Muscle of arm (tissue), 12 donors: ENCODE data around the gene RAB3GAP2. TPM values are rescaled to one million over a fixed set of nuclear protein-coding genes. Genes with fewer than 3 reads are reported as not detected.
"Not testable (repeated sequence)": the region's sequence is repeated elsewhere in the genome, so short reads cannot be mapped to it uniquely, and the experiment has no call there.

Experiments used
- DNase-seq: peaks from one replicate; pipeline ENCODE4 v3.0.0-alpha.2; 2013
- polyA plus RNA-seq, 12 donors: library from polyadenylated mRNA; unstranded; fragments of 120-200 nt; gene quantifications; one replicate each; pipeline ENCODE4 v1.2.1, GENCODE V29; 2013; ENCODE audit not compliant: insufficient read length in 12 of 12

Gene RAB3GAP2
- polyA plus RNA-seq, 12 donors = 14.9 to 28.2 (median 25.1) TPM; not detected in 1

DNA sequence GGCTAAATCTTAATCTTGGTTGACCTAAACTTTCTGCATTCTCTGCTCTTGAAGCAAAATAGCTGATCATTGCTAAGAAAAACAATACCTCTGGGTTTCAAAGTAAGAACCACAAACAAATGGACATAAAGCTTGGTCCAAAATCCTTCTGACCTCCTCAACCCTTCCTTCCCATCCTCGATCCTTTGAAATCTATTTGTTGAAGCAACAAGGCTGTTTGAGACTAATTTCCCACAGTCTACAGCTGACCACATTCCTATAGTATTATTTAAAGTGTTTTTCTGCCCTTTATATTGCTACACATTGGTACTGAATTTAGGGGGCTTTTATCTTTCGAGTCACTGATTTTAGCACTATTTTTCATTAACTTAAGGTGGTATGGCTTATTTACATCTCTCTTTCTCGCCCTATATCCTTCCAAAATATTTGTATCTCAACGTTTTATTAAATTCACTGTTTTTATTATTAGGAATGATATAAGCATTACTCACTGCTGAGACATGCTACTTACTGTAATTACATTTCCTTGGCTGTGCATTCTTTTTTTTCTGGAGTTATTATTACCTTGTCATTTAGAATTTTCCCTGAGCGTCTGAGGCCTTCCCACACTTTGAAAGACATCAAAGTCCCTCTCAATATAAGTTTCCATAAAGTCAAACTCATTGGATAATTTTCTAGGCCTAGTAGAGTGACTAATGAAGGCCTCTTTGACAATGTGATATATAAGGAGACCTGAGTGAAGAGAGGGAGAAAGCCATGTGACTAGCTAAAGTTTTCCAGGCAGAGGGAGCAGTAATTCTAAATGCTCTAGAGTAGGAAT is 73.9 kb downstream of the RAB3GAP2 start:
- no peak for DNase-seq

DNA sequence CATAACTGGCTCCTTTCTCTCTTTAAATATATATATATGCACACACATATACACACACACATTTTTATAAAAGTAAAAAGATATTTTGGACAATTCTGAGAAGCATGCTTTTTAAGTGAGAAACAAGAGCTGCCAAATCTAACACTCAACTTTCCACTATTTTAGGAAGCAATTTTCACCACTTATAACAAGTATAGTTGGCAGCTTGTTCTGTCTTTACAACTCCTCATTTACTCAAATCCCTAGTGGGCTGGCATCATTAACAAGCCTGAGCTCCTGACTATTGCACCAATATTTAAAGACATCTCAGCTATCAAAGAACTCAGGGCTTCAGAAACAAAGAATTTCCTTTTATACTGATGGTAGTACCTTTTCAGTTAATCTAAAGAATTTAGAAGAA is 76.6 kb downstream of the RAB3GAP2 start:
- DNase-seq = no peak

DNA sequence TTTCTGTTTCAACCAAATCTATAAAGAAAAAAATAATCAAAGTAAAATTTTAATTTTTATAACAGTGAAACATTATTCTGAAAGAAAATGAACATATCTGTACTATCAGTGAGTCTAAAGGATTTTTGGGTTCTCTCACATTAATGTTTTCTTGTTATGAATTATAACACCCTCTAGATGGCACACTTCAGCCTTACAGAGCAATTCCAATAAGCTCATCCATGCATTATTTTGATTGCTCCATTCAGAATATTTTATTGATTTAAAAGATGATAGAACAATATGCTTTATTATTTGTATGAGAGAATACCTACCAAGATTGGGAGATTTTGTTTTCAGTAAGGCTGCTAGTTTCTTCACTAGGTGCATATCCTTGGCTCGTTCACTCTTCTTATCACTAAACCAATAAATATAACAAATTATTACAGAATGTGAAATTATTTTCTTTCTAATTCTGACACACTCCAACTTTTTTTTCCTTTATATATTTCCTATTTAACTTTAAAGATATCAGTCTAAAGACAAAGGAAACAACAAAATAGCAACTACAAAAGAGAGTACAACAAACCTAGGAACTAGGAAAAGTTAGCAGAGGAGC is 82.4 kb downstream of the RAB3GAP2 start:
- DNase-seq = peak; percentile 22

DNA sequence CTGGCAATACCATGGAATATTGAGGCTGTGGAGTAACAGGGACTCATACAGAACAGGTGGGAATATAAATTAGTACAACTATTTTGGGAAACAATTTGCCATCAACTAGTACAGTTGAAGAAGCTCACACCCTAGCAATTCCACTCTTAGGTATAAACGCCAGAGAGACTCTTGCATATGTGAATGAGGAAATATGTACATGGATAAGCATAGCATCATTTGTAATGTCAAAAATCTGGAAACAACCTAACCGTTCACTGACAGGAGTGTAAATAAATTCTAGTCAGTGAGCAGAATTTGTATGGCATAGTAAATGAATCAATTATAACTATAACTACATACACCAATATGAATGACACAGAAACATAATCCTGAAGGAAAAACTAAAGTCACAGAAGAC is 83.7 kb downstream of the RAB3GAP2 start:
- no peak for DNase-seq

DNA sequence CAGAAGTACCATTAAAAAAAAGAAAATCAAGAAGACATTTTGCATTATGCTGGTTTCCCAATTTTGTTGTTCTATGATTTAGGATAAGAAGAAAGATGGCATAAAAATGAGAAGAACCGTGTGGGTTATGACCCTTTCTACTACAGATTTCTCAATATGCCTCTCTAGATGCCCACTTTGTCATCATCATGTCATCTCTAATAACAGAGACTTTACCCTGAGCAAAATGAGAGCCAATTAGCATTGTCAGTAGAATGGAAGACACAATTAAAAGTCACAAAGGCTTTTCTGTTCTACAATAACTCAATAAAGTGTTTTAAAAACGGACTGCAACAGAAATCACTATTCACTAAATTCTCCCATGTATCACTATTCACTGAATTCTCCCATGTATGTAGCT is 85.5 kb downstream of the RAB3GAP2 start:
- DNase-seq = no peak

DNA sequence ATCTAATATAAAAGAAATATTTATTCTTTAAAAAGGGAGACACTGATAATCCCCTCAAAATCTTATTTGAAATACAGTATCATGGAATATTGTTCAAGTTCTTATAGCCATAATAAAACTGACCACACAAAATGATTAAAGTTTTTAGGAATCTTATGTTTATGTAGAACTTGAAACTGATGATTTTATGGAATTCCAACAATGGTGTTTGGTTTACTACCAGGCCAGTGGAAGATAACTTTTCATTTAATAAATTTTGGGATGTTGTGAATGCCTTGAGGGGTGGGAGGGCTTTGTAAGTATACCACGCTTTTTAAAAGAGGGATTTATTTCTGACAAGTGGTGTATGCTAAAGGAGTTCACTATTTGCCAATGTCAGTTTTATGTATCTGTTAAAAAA is 87.7 kb downstream of the RAB3GAP2 start:
- DNase-seq = no peak

DNA sequence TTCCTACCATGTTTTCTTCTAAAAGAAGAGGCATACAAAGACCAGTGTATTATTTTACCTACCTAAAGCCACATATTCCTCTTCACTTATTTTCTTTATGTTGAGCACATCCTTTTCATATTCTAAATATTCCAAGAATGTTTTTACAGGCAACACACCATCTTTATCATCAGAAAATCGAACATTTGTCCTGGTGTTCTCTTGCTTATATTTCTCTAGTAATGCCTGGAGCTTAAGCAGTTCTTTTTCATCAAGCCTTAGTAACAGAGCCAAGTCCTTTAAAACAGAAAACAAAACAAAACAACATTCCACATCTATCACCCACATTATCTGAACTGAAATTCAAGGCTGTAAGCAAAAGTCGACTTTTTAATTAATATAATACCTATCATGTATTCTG is 89.6 kb downstream of the RAB3GAP2 start:
- DNase-seq = no peak

DNA sequence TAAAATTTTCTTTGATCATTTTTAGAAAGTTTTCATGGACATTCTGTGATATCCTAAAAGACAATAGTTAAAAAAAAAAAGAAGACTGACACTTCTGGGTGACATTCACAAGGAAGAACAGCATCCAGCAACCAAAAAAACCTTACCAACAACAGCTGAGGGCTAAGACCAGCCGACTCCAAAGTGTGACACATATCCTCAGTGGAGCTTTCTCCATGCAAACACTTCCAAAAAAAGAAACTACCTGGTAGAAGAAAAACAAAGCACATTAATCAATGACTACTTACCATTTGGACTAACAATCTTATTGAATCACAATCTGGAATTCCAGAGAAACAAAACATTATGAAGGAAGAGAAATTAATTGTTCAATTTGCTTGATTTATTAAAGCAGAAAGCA is 90.1 kb downstream of the RAB3GAP2 start:
- DNase-seq = no peak

DNA sequence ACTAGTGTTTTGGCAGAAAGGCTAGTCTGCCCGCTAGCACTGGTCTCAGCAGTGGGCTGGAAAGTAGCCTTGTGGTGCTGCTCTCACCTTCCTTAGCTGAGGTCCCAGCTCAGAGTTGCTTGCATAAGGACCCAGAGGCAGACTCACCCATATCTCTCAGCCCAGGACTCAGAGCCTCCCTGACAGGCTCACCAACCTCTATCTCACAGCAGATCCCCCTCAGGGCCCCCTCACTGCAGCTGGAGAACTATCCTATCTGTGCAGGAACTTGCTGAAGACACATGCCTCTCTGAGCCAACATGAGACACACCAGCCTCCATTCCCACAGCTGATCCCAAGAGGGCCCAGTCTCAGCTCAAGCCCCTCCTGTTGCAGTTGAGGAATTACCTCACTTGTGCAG is 95.7 kb downstream of the RAB3GAP2 start:
- no peak for DNase-seq

DNA sequence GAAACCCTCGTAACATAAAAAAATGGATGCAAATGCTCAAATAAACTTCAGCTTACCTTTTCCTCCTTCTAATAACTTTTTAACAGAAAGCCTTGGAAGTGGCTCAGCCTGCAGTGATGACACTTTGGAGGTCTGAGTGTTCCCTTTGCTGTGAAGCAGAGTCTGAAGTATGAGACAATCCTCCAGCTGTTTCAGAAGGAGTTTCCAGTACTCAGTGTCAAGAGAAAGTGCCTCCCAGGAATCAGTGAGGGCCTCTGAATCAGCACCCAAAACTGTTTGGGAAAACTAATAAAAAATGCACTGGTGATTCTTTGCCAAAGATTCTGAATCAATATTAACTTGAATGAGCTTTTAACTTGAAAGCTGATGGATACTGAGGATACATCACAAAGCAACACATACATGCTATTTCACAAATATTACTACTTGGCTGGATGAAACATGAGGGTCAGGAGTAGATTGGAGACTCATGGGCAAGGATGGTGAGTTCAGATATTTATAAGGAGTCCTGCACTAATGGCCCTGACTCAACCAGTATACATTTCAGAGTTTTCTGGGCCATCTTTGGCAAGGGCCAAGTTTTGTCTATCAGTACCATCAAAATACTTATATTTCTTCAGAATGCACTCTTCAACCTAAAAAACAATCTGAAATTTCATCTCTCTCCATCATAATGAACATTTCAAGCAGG is 101.3 kb downstream of the RAB3GAP2 start:
- no peak for DNase-seq

DNA sequence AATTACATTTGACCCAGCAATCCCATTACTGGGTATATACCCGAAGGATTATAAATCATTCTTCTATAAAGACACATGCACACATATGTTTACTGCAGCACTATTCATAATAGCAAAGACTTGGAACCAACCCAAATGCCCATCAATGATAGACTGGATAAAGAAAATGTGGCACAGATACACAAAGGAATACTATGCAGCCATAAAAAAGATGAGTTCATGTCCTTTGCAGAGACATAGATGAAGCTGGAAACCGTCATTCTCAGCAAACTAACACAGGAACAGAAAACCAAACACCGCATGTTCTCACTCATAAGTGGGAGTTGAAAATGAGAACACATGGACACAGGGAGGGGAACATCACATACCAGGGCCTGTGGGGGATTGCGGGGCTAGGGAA is 102.4 kb downstream of the RAB3GAP2 start:
- not testable (repeated sequence) for DNase-seq

DNA sequence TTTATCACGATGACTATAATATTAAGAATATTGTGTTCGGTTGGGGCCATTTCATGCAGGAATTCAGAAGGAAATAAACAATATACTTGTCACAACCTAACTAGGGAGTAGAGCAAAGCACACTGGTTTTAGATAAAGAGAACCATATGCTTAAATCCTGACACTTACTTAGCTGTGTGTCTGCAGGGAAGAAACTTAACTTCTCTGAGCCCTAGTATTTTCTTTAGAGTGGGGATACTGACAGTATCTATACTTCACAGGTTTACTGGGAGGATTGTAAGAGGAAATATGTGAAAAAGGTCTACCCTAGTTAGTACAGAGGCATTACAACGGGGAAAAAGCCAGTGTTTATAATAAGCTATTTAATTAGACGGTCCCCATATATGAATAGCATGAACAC is 105.4 kb downstream of the RAB3GAP2 start:
- no peak for DNase-seq

DNA sequence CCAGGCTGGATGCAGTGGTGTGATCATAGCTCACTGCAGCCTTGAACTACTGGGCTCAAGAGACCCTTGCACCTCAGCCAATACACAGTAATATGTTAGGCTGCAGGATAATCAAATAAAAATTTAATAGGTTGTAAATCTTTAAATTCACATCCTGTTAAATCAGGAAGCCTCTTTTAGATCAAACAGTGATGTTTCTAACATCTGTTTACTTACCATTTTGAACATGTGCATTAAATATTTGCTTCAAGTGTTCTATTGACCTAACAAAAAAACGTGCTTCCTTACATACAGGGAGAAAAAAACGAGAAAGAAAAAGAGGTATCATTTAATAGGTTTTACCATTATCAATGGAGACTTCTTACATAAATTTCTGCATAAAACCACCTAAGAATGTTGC is 107.7 kb downstream of the RAB3GAP2 start:
- DNase-seq = no peak

DNA sequence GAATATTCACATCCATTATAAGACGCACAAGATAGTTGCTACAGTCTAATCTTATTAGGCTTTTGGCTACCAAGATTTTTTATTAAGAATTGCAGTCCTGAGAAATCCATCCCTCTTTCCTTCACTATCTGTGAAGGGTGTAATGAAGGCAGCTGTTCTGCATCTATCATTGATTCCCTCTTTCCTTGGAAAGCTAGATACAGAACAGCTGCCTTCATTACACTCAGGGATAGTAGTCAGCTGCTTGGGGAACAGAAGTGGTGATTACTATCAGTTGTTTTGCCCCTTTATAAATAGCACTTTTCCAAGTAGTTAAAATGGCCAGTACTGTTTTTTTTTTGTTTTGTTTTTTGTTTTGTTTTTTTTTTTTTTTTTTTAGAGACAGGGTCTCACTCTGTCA is 108.1 kb downstream of the RAB3GAP2 start:
- DNase-seq = no peak

DNA sequence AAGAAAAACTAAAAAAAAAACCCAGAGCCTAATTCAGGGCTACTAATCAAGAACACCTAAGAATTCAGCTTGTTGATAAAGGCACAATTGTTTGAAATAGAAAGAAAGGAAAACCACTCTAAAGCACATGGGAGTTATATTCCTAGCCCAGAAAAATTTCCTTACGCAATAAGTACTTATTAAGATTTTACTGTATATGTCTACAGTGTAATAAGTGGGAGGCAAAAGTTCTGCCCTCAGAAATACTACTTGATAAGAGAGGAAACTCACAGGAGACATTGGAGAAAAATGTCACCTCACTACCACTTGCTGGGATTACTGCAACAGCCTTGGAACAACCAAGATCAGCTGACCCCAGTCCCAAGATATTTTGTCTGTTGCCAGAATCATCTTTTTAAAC is 112.2 kb downstream of the RAB3GAP2 start:
- DNase-seq = no peak

DNA sequence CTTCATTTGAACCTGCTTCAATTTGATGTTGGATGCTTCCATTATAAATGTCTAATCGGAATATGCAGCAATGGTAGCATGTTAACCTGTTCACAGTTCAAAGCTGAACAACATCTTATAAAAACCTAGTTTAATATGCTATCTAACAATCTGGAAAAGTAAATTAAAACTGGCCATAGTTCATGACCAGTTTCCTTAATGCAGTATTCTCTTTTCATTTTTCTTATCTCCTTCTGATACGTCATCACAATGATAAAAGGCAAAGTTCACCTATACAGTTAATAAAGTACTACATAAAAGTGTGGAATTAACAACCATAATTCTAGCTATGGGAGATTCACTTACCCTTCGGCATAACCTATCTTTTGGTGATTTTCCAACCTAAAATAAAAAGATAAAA is 113.2 kb downstream of the RAB3GAP2 start:
- DNase-seq = no peak

DNA sequence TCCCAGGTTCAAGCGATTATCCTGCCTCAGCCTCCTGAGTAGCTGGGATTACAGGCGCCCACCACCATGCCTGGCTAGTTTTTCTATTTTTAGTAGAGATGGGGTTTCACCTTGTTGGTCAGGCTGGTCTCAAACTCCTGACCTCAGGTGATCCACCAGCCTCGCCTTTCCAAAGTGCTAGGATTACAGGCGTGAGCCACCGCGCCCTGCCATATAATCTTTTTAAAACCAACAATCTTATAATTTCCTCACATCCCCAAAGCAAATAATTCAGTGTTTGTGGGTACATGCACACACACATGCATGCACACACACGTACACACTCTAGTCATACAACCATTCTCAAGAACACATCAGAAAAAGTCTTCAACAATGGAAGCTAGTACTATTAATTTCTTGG is 113.7 kb downstream of the RAB3GAP2 start:
- DNase-seq = not testable (repeated sequence)

DNA sequence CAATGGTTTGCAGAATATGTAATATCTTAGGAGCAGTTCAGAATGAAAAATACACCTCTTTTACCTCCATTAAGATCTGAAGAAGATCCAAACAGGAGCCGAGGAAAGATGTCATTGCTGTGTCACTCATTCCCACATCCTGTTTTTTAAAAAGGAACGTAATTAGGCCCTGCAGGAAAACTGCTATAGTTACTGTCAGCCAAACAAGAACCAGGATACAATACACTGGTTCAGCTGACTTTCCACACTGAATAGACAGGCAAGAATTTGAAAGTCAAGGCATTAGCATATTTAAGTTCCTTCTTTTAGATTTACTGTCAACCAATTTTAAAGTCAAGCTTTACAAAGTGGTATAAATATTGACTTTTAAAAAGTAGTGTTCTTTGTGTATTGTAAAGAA is 114.5 kb downstream of the RAB3GAP2 start:
- DNase-seq = no peak

DNA sequence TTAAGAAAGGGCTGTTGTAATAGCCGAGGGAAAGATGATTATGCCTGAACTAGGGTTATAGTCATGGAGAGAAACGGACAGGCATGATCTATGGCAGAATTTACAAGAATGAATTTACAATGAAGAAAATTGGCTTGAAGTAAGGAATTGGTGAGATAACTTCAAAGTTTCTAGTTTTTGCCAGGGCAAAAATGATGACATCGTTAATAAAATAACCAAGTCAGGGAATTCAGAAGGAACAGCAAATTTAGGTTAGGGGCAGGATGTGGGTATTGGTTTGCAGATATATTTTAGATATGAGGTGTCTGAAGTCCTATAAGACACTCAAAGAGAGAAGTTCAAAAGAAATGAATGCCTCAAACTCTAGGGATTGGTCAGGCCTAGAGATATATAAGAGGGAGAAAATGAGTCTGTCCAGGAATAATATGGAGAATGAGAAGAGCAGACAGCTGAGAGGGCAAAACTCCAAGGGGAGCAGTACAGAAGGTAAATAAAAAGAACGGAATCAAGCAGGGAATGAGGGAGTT is 115.6 kb downstream of the RAB3GAP2 start:
- no peak for DNase-seq

DNA sequence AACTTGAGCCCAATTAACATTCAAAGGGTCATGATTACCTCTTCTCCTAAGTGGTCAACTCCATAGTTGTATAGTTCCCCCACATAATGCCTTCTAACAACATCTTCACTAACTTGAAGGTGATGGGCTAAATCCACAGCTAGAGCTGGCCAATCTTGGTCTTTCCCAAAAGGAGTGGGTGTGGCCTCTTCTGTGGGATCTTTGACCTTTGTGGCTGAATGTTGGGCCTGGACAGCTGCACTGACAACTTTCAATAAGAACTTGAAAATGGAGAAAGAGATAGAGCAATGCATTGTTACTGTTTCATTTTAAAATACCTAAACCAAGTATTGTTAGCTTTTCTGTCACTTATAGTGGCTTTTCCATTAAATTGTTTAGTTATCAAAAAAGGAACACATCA is 119.1 kb downstream of the RAB3GAP2 start:
- no peak for DNase-seq

DNA sequence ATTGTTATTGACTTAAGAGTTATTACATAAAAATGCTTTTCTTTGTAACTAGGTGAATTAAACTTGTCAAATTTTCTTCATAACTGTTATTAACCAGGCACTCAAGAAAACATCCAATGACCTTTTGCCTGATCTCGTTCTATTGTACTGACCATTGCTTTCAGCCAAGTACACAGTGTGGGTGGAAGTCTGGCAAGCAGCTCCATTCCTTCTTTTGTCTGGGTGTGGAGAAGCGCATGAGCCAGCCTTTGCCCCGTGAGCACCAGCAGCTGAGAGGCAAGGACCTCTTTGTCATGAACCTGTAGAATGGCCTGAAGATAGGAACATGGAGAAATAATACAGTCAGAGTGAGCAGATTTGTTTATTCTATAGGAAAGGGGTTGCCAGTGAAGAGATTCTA is 120.8 kb downstream of the RAB3GAP2 start:
- DNase-seq = no peak

DNA sequence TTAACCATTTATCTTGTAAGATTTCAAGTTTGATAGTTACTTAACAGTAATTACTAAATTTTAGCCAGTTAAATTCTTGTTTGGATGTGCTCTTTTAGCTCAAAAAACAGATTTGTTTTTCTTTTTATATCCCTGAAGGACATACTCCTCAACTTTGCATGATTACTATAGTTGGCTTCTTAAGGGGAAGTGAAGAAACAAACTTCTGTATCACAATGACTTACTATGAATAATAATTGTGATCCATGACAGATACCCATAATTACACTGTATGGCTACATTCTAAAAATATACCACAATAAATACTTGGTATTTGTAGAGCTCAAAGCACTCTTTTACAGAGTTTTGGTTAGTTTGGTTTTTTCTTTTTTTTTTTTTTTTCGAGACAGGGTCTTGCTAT is 122.5 kb downstream of the RAB3GAP2 start:
- DNase-seq = no peak

DNA sequence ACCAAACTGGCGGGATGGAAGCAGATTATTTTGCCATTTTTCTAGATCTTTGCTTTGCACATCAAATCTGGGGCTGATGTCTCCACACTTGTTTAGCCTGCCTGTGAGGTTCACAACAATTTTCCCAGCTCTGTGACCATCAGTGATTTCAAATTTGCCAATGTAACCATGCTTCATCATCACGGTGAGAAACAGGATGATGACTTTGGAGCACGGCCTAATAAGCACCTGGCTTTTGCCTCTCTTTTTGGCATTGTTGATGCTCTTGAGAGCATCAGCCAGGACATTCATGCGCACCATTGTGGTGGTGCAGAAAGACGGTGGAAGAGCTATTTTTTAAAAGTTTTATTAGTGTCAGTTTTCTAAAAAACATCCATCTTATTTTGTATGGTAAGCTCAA is 128.2 kb downstream of the RAB3GAP2 start:
- DNase-seq = no peak
